Breast epithelium (tissue), 4 donors: ENCODE data around the gene RNF123. TPM values are rescaled to one million over a fixed set of nuclear protein-coding genes. Genes with fewer than 3 reads are reported as not detected.

Experiments used
- DNase-seq, 2 donors: peaks; one replicate each; pipeline ENCODE4 v3.0.0-alpha.2; 2019; ENCODE audit warnings: low spot score in 2 of 2
- H3K27ac ChIP-seq, 2 donors: fragments of 200-600 bp; sonication (generic) in 1 of 2; one replicate each; pipeline ENCODE4 v1.5.1; 2016 to 2019; ENCODE audit warnings: mild to moderate bottlenecking in 1 of 2
- H3K27me3 ChIP-seq, 2 donors: fragments of 200-600 bp; sonication (generic) in 1 of 2; one replicate each; pipeline versions ENCODE4 v1.5.1 to v1.6.0; 2017 to 2019; ENCODE audit warnings: control low read depth in 1 of 2, mild to moderate bottlenecking in 1 of 2
- H3K36me3 ChIP-seq: fragments of 200-600 bp; one replicate; pipeline ENCODE4 v1.5.1; 2019
- H3K4me1 ChIP-seq, 2 donors: fragments of 200-600 bp; sonication (generic); one replicate each; pipeline ENCODE4 v1.5.1; 2016 to 2019; ENCODE audit warnings: control low read depth in 1 of 2
- H3K4me3 ChIP-seq, 3 donors: fragments of 200-600 bp; sonication (generic); 1 replicate in 2 of 3; 2 replicates in 1 of 3; pipeline ENCODE4 v1.5.1; 2016 to 2019; ENCODE audit warnings: mild to moderate bottlenecking in 3 of 3, moderate library complexity in 2 of 3
- H3K9me3 ChIP-seq, 2 donors: fragments of 200-600 bp; sonication (generic) in 1 of 2; one replicate each; pipeline ENCODE4 v1.5.1; 2016 to 2019; ENCODE audit warnings: control low read depth in 1 of 2
- POLR2A ChIP-seq: fragments of 450-650 bp; IDR thresholded peaks from one replicate; pipeline ENCODE4 v1.6.1; 2016; ENCODE audit warnings: antibody characterized with exemption, mild to moderate bottlenecking, moderate library complexity
- POLR2AphosphoS5 ChIP-seq, 3 donors: sonication (generic); formaldehyde crosslinking; IDR thresholded peaks; one replicate each; pipeline ENCODE4 v1.6.1; 2017; ENCODE audit warnings: antibody characterized with exemption in 3 of 3
- intact Hi-C: fragments of 100-400 bp; cut with DNase I; formaldehyde crosslinking; loops from one replicate; pipeline ENCODE4 v1.15.1; 2023; ENCODE audit warnings: low total_unique reads
- total RNA-seq, 3 donors: library from RNA; depleted of rRNA; stranded (reverse); fragments of >200 nt; gene quantifications; one replicate each; pipeline ENCODE4 v1.1.0, GENCODE V29; 2016
- TF ChIP-seq, protein P1 (sequence below), 3 donors: fragments of 450-650 bp; IDR thresholded peaks; one replicate each; pipeline ENCODE4 v1.5.1; 2016 to 2017; ENCODE audit warnings: antibody characterized with exemption in 3 of 3, mild to moderate bottlenecking in 3 of 3, moderate library complexity in 3 of 3

RNF123 gene
- total RNA-seq, 3 donors from 2014 or later = 22.1 to 29.8 (median 26.2) TPM

- no peaks in the 10 kb centered on the region for H3K9me3 ChIP-seq
- no peak for TF ChIP-seq POLR2A
- TF ChIP-seq, protein P1, sequence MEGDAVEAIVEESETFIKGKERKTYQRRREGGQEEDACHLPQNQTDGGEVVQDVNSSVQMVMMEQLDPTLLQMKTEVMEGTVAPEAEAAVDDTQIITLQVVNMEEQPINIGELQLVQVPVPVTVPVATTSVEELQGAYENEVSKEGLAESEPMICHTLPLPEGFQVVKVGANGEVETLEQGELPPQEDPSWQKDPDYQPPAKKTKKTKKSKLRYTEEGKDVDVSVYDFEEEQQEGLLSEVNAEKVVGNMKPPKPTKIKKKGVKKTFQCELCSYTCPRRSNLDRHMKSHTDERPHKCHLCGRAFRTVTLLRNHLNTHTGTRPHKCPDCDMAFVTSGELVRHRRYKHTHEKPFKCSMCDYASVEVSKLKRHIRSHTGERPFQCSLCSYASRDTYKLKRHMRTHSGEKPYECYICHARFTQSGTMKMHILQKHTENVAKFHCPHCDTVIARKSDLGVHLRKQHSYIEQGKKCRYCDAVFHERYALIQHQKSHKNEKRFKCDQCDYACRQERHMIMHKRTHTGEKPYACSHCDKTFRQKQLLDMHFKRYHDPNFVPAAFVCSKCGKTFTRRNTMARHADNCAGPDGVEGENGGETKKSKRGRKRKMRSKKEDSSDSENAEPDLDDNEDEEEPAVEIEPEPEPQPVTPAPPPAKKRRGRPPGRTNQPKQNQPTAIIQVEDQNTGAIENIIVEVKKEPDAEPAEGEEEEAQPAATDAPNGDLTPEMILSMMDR (IDR thresholded peaks at IDR 0.05) = peak; percentile 35 to 77 (median 67)
- H3K36me3 ChIP-seq = no peaks in the 10 kb centered on the region
- peak in 1 of 2 donors; percentile 64 for DNase-seq
- intact Hi-C loops = no loop called here
- no peaks in the 10 kb centered on the region for H3K27me3 ChIP-seq
- no peak overlapping the region for H3K4me3 ChIP-seq
- no peaks in the 10 kb centered on the region for H3K4me1 ChIP-seq
- H3K27ac ChIP-seq = no peak overlapping the region
Observed at GRCh38 chr3:49703443-49703927, 14.1 kb downstream of the RNF123 start.

DNA sequence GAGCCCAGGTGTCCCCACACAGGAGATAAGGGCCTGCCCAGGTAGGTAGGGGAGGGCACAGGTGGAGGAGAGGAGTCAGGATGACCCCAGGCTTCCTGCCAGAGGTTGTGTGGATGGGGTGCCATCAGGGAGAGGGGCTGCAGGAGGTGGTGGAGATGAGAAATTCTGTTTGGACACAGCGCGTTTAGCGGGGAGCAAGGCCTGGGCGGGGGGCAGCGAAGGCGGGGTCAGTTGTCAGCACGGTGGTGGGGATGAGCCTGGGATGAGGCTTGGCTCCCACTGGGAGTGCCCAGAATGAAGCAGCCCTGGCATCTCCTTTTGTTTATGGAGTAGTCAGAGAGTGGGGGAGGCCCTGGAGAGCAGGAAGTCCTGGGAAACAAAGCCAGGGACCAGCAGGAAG, 14.6 kb downstream of the RNF123 start:
- H3K36me3 ChIP-seq = no peaks in the 10 kb centered on the region
- no peaks in the 10 kb centered on the region for H3K27me3 ChIP-seq
- H3K4me1 ChIP-seq = no peaks in the 10 kb centered on the region
- H3K27ac ChIP-seq = no peak overlapping the region
- TF ChIP-seq POLR2A (no peak), POLR2AphosphoS5 (IDR thresholded peaks at IDR 0.05) (no peak)
- TF ChIP-seq, protein P1 (IDR thresholded peaks at IDR 0.05) = no peak
- no peak for DNase-seq
- H3K4me3 ChIP-seq = no peak overlapping the region
- no peaks in the 10 kb centered on the region for H3K9me3 ChIP-seq
- intact Hi-C loops = no loop called here

DNA sequence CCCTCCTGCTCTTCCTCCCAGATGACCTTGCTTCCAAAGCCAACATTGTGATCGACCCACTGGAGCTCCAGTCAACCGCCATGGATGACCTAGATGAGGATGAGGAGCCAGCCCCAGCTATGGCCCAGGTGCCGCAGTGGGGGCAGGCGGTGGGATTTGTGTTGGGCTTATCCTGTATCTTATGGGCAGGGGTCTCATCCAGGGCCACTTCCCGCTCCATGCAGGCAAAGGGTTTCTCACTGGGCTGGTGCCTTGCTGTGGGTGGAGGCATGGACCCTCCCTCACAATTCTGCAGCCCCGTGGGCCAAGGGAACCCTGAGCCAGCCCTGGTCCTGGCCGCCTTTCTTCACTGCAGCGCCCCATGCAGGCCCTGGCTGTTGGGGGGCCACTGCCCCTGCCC, 15.3 kb downstream of the RNF123 start:
- TF ChIP-seq POLR2AphosphoS5 (IDR thresholded peaks at IDR 0.05) = no peak
- TF ChIP-seq, protein P1 (IDR thresholded peaks at IDR 0.05) = no peak
- no peak for TF ChIP-seq POLR2A
- DNase-seq = no peak
- intact Hi-C loops = no loop called here
- Histone ChIP-seq H3K4me3 (no peak overlapping the region), H3K9me3 (no peaks in the 10 kb centered on the region), H3K4me1 (no peaks in the 10 kb centered on the region), H3K36me3 (no peaks in the 10 kb centered on the region), H3K27me3 (no peaks in the 10 kb centered on the region), H3K27ac (no peak overlapping the region)

GRCh38 chr3:49705390-49705960, 16.1 kb downstream of the RNF123 start:
- no peak for DNase-seq
- TF ChIP-seq POLR2A = no peak
- TF ChIP-seq POLR2AphosphoS5 (IDR thresholded peaks at IDR 0.05) = no peak
- TF ChIP-seq, protein P1 (IDR thresholded peaks at IDR 0.05) = no peak
- Histone ChIP-seq H3K4me3 (no peak overlapping the region), H3K9me3 (no peaks in the 10 kb centered on the region), H3K4me1 (no peaks in the 10 kb centered on the region), H3K27ac (no peak overlapping the region), H3K27me3 (no peaks in the 10 kb centered on the region), H3K36me3 (no peaks in the 10 kb centered on the region)
- intact Hi-C loops = no loop called here

GRCh38 chr3:49706456-49707112, 17.2 kb downstream of the RNF123 start:
- Histone ChIP-seq H3K9me3 (no peaks in the 10 kb centered on the region), H3K4me3 (no peak overlapping the region), H3K27me3 (no peaks in the 10 kb centered on the region), H3K27ac (no peak overlapping the region), H3K4me1 (no peaks in the 10 kb centered on the region), H3K36me3 (no peaks in the 10 kb centered on the region)
- DNase-seq = no peak
- TF ChIP-seq POLR2A (no peak), POLR2AphosphoS5 (IDR thresholded peaks at IDR 0.05) (no peak)
- TF ChIP-seq, protein P1 (IDR thresholded peaks at IDR 0.05) = no peak
- intact Hi-C loops = no loop called here
